PC-3 (cell line): Measurements from ENCODE around the gene ARL14EP. TPM values are rescaled to one million over a fixed set of nuclear protein-coding genes. Genes with fewer than 3 reads are reported as not detected.
A peak's percentile ranks its signal among the peaks of the same experiment; 100 is the strongest.

Experiments
- ATAC-seq: fragments of 200-7000 bp; cut with Tn5 transposase; 2 replicates; pipeline ENCODE4 v1.9.1; 2020; ENCODE audit warnings: mild to moderate bottlenecking, moderate library complexity
- BruUV-seq: library from RNA; stranded (reverse); fragments of 400-500 nt; replicated peaks from 2 replicates; lab custom pipeline; 2021; lab: Mats Ljungman, UMichigan
- CTCF ChIA-PET: fragments of 300-600 bp; sonication (Branson Sonifier 250); formaldehyde crosslinking; loops from one replicate; lab custom pipeline; 2022; ENCODE audit warnings: antibody characterized with exemption; lab: Charles Lee
- POLR2A ChIA-PET: fragments of 300-600 bp; sonication (Branson Sonifier 250); formaldehyde crosslinking; loops from one replicate; lab custom pipeline; 2022; ENCODE audit warnings: antibody characterized with exemption; ENCODE audit not compliant: unreplicated experiment; lab: Charles Lee
- DNase-seq: peaks from one replicate; pipeline ENCODE4 v3.0.0-alpha.2; 2015
- H2AFZ ChIP-seq: fragments of 300-600 bp; sonication (generic); 2 replicates; pipeline ENCODE4 v1.6.0; 2016; ENCODE audit warnings: antibody characterized with exemption, low read length
- H3F3A ChIP-seq: fragments of 300-600 bp; sonication (generic); one replicate; pipeline ENCODE4 v1.6.0; 2017; ENCODE audit warnings: antibody characterized with exemption, low read length, control low read depth, mild to moderate bottlenecking; ENCODE audit not compliant: unreplicated experiment
- H3K27ac ChIP-seq: fragments of 300-600 bp; sonication (generic); 2 replicates; pipeline ENCODE4 v1.5.1; 2016; ENCODE audit warnings: mild to moderate bottlenecking, low read length
- H3K27me3 ChIP-seq: fragments of 300-600 bp; sonication (generic); 2 replicates; pipeline ENCODE4 v1.6.1; 2016; ENCODE audit warnings: low read length, mixed read lengths
- H3K36me3 ChIP-seq: fragments of 300-600 bp; sonication (generic); 2 replicates; pipeline ENCODE4 v1.6.1; 2016; ENCODE audit warnings: low read depth, mixed run types, low read length, mixed read lengths
- H3K4me1 ChIP-seq: fragments of 300-600 bp; sonication (generic); 2 replicates; pipeline ENCODE4 v1.5.1; 2016; ENCODE audit warnings: low read length; ENCODE audit not compliant: insufficient read depth
- H3K4me2 ChIP-seq: fragments of 300-600 bp; sonication (generic); 2 replicates; pipeline ENCODE4 v1.6.0; 2016; ENCODE audit warnings: low read length
- H3K4me3 ChIP-seq: fragments of 300-600 bp; sonication (generic); 2 replicates; pipeline ENCODE4 v1.5.1; 2016; ENCODE audit warnings: mild to moderate bottlenecking, low read length, mixed read lengths
- H3K79me2 ChIP-seq: fragments of 300-600 bp; sonication (generic); 2 replicates; pipeline ENCODE4 v1.6.1; 2017; ENCODE audit warnings: low read length, mixed read lengths
- H3K9ac ChIP-seq: fragments of 300-600 bp; sonication (generic); 2 replicates; pipeline ENCODE4 v1.6.0; 2016; ENCODE audit warnings: mild to moderate bottlenecking, low read length
- H3K9me2 ChIP-seq: fragments of 300-600 bp; sonication (generic); replicated peaks from 2 replicates; pipeline ENCODE4 v1.6.1; 2016; ENCODE audit warnings: mixed run types, low read length, mixed read lengths
- H3K9me3 ChIP-seq: fragments of 300-600 bp; sonication (generic); 2 replicates; pipeline ENCODE4 v1.6.1; 2016; ENCODE audit warnings: low read length, mixed read lengths
- H4K20me1 ChIP-seq: fragments of 300-600 bp; sonication (generic); 2 replicates; pipeline ENCODE4 v1.6.1; 2016; ENCODE audit warnings: low read length, mixed read lengths
- EZH2 ChIP-seq: fragments of 300-600 bp; sonication (generic); IDR thresholded peaks from one replicate; pipeline ENCODE4 v1.6.1; 2017; ENCODE audit warnings: antibody characterized with exemption, mild to moderate bottlenecking, low read length; ENCODE audit not compliant: unreplicated experiment
- EZH2phosphoT487 ChIP-seq: fragments of 300-600 bp; sonication (generic); IDR thresholded peaks from 2 replicates; pipeline ENCODE4 v1.6.1; 2018; ENCODE audit warnings: mild to moderate bottlenecking, antibody characterized with exemption, low read length, borderline replicate concordance
- intact Hi-C: fragments of 100-400 bp; cut with micrococcal nuclease; formaldehyde crosslinking; loops from 2 replicates; pipeline ENCODE4 v1.9.0; 2023
- total RNA-seq: library from RNA; depleted of rRNA; stranded (reverse); fragments of >200 nt; gene quantifications from 2 replicates; pipeline ENCODE4 v1.2.3, GENCODE V29; 2014
- TF ChIP-seq, protein P1 (sequence below): fragments of 300-600 bp; sonication (generic); conservative IDR thresholded peaks from 2 replicates; pipeline ENCODE4 v1.5.1; 2017; ENCODE audit warnings: antibody characterized with exemption, low read depth, mild to moderate bottlenecking, low read length

Gene ARL14EP
- total RNA-seq, 1 experiment from 2014 or later, result 8.4 TPM

- H3K9ac ChIP-seq, result no peak overlapping the region
These were observed 9.3 kb upstream of the ARL14EP start for GRCh38 chr11:30313580-30313979.

DNA sequence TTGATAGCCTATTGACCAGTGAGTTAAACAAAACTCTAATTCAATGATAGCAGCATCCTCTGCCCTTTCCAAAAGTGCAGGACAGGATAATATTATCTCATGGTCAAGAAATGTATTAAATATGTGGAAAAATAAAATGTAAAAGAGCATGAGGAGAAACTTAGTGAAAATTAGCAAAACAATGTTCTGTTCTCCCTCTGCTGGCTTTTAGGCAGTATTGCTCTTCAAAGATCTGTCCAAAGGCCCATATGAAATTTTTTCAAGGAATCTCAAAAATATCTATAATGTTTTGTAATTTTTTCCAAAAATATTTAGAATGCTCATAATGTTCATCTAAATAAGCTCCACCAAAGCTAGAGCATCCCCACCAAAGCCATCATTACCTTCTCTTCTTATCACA is 8.3 kb upstream of the ARL14EP start:
- Histone ChIP-seq H3K27me3 (peaks cover 6% of the 10 kb centered on the region), H3K4me2 (no peak overlapping the region), H3K36me3 (no peaks in the 10 kb centered on the region), H3F3A (no peaks in the 10 kb centered on the region), H3K9me3 (no peaks in the 10 kb centered on the region), H2AFZ (no peak overlapping the region), H3K9me2 (no peaks in the 10 kb centered on the region), H3K79me2 (no peaks in the 10 kb centered on the region), H3K4me1 (no peaks in the 10 kb centered on the region), H3K4me3 (no peak overlapping the region), H4K20me1 (no peaks in the 10 kb centered on the region), H3K9ac (no peak overlapping the region), H3K27ac (no peak overlapping the region)
- DNase-seq, result peak; percentile 7
- BruUV-seq, result no TSS peak
- ATAC-seq, result no peak
- CTCF ChIA-PET, result no interaction called here
- POLR2A ChIA-PET, result no interaction called here
- TF ChIP-seq, protein P1, sequence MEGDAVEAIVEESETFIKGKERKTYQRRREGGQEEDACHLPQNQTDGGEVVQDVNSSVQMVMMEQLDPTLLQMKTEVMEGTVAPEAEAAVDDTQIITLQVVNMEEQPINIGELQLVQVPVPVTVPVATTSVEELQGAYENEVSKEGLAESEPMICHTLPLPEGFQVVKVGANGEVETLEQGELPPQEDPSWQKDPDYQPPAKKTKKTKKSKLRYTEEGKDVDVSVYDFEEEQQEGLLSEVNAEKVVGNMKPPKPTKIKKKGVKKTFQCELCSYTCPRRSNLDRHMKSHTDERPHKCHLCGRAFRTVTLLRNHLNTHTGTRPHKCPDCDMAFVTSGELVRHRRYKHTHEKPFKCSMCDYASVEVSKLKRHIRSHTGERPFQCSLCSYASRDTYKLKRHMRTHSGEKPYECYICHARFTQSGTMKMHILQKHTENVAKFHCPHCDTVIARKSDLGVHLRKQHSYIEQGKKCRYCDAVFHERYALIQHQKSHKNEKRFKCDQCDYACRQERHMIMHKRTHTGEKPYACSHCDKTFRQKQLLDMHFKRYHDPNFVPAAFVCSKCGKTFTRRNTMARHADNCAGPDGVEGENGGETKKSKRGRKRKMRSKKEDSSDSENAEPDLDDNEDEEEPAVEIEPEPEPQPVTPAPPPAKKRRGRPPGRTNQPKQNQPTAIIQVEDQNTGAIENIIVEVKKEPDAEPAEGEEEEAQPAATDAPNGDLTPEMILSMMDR, result peak; percentile 55
- TF ChIP-seq EZH2, result no peak
- no peak for TF ChIP-seq EZH2phosphoT487
- intact Hi-C loops, result loop anchor here (1.0 kb wide), 1 partner anchor 882 kb away; no protein-coding TSS in a partner anchor

More at GRCh38 chr11:30313580-30313979, 9.3 kb upstream of the ARL14EP start:
- ATAC-seq (no peak), DNase-seq (no peak)
- no peak overlapping the region for H2AFZ ChIP-seq
- no peak overlapping the region for H3K27ac ChIP-seq
- H3F3A ChIP-seq, result no peaks in the 10 kb centered on the region
- no peaks in the 10 kb centered on the region for H3K4me1 ChIP-seq
- H3K79me2 ChIP-seq, result no peaks in the 10 kb centered on the region
- H3K9me3 ChIP-seq, result no peaks in the 10 kb centered on the region
- H4K20me1 ChIP-seq, result no peaks in the 10 kb centered on the region
- H3K4me2 ChIP-seq, result no peak overlapping the region
- TF ChIP-seq EZH2phosphoT487, result no peak
- TF ChIP-seq EZH2, result no peak
- TF ChIP-seq, protein P1, result no peak
- no peaks in the 10 kb centered on the region for H3K9me2 ChIP-seq
- BruUV-seq, result no TSS peak
- POLR2A ChIA-PET, result no interaction called here
- no peaks in the 10 kb centered on the region for H3K36me3 ChIP-seq
- H3K4me3 ChIP-seq, result no peak overlapping the region
- CTCF ChIA-PET, result no interaction called here
- peaks cover 6% of the 10 kb centered on the region for H3K27me3 ChIP-seq
- intact Hi-C loops, result no loop called here

DNA sequence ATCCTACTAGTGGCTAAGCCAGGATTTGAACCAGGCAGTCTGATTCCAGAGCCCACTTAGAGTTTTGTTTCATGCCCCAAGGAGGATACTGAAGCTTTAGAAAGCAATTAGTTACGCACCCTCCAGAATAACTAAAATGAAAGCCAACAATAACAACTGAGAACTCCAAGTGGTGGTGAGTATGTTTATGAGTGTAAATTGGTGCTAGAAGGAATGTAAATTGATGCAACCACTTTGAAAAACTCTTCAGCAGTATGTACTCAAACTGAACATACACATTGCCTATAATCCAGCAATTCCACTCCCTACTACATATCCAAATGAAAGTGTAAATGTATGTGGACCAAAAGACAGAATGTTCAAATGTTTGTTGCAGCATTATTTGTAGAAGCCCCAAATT is 6.7 kb upstream of the ARL14EP start:
- TF ChIP-seq EZH2 (no peak), EZH2phosphoT487 (no peak)
- TF ChIP-seq, protein P1, result no peak
- H3F3A ChIP-seq, result no peaks in the 10 kb centered on the region
- BruUV-seq, result no TSS peak
- no peaks in the 10 kb centered on the region for H3K79me2 ChIP-seq
- H4K20me1 ChIP-seq, result no peaks in the 10 kb centered on the region
- ATAC-seq (no peak), DNase-seq (no peak)
- H3K9me3 ChIP-seq, result no peaks in the 10 kb centered on the region
- H3K9ac ChIP-seq, result no peak overlapping the region
- no peak overlapping the region for H3K4me3 ChIP-seq
- no peak overlapping the region for H3K27ac ChIP-seq
- no peaks in the 10 kb centered on the region for H3K9me2 ChIP-seq
- CTCF ChIA-PET, result no interaction called here
- peaks cover 6% of the 10 kb centered on the region for H3K27me3 ChIP-seq
- POLR2A ChIA-PET, result no interaction called here
- H3K4me2 ChIP-seq, result no peak overlapping the region
- no peaks in the 10 kb centered on the region for H3K36me3 ChIP-seq
- intact Hi-C loops, result no loop called here
- H2AFZ ChIP-seq, result no peak overlapping the region
- no peaks in the 10 kb centered on the region for H3K4me1 ChIP-seq
